GM19324 (cell line): Measurements from ENCODE around the gene SLC9A9.

ENCODE experiments used
- ATAC-seq: cut with Tn5 transposase; IDR thresholded peaks from one replicate; pipeline ENCODE4 v1.9.1; 2021; ENCODE audit warnings: mild to moderate bottlenecking, moderate library complexity; ENCODE audit not compliant: unreplicated experiment, low FRiP score

SLC9A9 gene

DNA sequence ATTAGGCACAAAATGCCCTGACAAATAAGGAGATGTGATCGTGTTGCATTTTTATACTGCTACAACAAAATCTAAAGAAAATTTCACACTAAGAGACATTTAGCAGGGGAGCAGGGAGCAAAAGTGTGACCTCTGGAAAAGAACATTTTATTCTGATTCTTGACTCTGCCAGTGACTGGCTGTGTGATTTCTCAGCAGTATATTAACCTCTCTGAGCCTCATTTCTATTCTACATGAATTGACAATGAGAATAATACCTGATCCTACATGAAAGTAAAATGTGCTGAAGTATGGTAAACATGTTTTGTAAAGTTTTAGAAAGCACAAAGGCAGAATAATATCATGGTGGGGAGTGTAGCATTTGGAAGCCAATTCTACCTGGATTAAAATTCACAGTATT lies 273.3 kb downstream of the SLC9A9 start:
- no peak for ATAC-seq

DNA sequence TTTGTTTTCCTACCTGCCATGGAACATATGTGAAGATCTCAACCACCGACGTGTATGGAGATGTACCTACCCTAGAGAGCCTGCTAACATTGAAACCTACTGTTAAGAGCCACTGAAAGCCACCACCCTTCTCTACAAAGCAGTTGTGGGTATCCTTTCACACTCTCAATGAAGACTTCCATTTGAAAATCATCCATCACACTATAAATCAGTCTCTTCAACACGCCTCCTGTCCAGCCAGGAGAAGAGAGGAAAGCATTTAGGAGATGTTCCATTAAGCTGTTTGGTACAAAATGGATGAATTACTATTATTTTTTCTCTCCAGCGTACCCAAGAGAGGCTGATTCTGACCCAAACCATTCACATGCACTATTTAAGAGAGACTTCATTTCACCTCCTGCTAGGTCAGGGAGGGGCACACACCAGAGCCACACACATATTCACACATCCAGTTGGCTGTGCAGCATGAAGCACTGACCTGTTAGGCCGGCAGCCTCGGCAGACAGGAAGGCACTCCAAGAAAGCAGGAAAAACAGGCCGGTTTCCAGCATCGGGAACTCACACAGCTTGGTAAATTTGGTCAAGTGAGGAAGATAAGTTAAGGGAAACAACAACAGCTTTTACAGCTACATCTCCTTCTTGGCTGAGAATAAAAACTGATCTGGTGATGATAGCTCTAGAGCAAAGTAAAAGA lies 274.5 kb downstream of the SLC9A9 start:
- ATAC-seq, result no peak

DNA sequence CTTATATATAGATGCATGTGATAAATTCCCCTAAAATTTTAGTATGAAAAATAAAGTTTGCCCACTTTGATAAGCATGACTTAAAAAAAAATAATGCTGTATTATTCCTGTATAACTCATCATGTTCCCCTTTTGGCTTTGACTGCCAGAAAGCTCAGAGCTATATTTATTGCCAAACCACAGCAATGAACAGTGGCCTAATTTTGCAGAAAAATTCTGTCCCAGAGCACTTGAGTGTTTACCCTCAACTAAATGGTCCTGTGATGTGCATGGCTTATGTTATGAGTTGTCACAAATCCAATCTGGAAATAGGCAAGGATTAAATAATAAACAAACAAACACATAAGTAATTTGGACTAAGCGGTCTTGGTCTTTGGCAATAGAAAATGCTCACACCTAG lies 276.7 kb downstream of the SLC9A9 start:
- no peak for ATAC-seq

DNA sequence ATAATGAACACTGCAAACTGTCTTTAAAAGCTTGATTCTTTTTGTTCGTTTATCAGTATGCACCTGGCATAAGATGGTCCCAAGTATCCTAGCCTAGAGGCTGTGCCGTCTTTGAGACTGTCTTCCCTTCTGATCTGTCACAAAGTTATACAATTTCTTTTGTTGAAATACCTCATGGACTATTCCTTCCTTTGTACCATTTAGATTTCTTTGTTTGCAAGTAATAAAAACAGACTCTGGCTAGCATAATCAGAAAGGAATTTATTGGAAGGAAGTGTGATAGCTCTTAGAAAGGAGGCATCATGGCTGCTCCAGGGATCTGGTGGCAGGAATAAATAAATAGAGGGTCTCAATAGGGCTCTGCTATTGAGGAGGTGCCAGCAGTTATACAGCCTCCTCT lies 280.4 kb downstream of the SLC9A9 start:
- no peak for ATAC-seq

DNA sequence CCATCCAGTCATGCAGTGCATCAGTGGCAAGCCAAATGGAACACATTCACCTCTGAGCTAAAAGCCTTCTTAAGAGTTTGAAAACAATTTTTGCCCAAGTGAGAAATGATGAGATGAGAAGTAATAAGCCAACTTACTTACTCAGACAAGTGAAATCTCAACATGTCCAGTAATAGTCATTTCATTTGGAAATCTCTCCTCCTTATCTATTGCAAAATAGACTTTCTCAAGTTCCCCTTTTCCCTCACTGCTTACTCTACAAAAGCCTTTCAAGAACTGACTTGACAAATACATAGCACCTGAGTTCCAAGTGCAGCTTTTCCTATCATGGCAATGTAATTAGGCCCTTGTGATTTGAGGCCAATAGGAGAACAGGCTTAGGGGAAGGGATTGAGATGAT lies 282.3 kb downstream of the SLC9A9 start:
- ATAC-seq, result no peak

DNA sequence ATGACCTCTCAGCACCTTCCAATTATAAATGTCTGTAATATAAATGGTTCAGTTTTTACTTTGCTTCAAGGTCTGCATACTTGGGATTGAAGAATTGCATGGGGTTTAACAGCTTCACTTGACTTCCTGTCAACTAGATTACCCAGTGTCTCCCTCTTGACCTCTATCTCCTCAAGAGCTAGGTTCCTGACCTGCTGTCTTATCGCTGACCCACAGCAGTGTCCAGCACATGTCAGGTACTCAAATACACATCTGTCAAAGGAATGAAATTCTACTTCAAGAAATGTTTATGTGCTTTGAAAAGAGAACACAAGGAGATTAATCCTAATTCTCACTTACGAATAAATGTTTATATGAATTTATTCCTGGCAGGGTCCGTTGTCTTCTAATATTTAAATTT lies 284.5 kb downstream of the SLC9A9 start:
- ATAC-seq, result no peak

DNA sequence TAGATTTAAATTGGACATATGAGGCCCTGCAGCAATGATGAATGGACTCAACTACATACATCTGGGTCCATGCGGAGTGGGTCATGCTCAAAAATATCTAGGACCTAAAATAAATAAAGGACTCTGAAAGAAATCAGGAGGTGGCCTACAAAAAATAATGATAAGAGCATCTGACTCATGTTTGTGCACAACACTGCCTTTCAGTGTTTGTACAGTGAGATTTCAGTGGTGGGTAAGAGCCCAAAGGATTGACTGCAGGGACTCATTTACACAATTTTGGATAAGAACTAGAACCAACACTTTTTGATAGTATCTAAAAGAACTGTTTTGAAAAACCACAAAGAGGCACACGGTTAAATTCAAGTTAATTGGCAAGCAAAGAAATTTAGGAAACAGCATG lies 285.5 kb downstream of the SLC9A9 start:
- ATAC-seq, result no peak

DNA sequence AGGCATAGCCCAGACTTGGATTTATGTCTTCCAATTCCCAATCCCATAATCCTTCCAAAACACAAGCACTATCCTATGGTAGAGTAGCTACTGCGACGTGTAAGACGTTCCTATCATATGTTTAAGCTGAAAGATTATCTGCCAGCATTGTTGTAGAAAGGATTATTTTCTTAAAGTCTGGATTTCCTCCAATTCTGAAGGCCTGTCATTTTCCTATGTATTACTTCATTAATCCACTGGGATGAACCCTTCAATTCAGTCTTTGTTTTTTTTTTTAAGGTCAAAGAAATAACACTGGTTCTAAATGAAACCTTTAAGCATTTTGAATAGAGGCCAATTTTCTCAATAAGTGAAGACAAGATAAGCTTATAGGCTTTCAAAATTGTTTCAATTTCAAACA lies 289.0 kb downstream of the SLC9A9 start:
- ATAC-seq, result no peak

DNA sequence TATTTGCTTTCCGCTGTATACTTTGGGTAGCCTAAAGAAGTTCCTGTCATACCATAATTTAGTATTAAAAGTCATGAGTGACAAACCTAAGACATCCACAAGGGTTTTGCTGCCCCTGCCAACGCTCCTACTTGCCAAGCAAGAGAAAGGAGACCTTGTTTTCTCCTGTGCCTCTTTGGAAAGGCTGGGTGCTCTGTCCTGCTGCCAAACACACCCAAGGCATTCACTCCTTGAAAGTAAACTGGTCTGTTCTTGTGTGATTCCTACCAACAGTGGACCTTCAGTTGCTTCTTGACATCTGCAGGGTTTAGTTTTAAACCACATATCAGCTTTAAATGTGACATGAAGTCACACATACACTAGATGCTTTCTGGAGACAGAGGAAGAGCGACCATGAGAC lies 295.4 kb downstream of the SLC9A9 start:
- no peak for ATAC-seq

DNA sequence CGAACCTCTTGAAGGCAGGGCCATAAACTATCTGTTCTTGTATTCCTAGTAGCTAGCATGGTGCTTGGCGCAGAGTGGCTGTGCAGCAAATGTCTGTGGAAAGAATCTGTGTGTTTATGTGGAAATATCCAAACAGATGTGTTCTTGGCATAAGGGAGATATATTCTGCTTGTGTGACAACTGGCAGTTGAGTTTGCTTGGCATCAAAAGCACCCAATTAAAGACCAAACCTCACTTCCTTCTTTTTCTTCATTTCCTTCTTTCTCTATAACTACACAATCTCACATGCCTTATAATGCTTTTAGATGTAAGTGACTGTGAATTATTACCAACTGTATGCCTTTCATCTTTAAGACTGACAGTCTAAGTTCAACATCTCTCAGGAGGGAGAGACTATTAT lies 296.5 kb downstream of the SLC9A9 start:
- no peak for ATAC-seq

DNA sequence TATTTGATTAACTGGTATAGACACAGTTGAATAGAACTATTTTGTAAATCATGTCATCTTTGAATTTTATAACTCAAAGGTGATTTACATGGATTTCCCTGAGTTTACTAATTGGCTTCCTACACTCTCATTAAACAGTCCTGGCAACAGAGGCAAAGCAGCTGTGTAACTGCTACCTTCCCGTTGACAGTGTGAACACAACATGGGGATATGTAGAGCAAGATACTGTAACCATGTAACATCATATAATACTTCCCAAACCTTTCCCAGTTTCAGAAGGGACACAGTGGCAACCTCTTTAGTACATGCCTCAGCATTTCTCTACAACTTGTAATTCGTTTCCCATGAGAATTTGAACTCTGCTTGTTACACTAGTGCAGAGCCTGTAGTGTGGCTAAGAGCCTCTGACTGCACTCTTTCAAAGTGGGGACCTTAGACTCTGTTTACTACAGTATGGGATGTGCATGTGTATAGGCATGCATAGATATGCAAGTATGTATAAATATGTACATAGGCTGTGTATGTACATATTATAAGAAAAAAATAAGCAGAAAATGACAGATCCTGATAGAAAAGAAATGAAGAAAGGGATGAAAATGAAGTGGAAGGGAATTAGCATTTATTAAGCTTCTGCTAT lies 299.3 kb downstream of the SLC9A9 start:
- ATAC-seq, result no peak

DNA sequence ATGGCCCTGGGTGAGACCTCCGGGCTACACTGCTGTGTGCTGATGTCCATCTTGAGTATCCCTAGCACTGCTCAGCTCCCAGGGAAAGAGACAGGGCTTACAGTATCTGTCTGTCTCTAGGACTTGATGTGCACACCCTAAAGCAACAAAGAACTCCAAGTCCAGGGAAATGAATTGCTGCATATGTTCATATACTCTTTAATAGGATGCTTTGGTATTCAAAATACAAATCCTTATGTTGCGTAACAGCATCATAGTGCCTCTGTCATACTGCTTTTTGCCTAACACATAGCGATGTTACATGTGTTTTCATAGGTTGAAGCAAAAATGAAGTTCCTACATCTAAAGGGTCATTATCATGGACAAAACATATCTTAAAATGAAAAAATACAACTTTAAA lies 299.9 kb downstream of the SLC9A9 start:
- ATAC-seq, result no peak

DNA sequence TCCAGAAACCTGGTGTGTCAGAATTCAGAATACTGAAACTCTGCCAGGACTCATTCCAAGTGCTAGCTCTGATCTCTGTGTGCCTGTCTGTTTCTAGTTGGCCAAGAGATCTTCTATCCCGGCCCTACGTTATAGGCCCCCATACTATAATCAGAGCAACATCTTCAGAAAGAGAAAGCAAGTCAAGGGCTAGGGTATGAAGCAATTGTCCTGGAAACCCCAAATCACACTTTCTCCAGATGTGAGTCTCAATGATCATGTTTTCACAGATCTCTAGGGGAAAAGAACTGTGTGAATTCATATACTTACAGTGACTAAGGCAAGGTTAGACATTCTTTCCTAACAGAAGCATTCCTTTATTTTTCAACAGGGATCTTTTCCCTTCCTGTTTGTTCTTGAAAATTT lies 309.7 kb downstream of the SLC9A9 start:
- ATAC-seq, result no peak

DNA sequence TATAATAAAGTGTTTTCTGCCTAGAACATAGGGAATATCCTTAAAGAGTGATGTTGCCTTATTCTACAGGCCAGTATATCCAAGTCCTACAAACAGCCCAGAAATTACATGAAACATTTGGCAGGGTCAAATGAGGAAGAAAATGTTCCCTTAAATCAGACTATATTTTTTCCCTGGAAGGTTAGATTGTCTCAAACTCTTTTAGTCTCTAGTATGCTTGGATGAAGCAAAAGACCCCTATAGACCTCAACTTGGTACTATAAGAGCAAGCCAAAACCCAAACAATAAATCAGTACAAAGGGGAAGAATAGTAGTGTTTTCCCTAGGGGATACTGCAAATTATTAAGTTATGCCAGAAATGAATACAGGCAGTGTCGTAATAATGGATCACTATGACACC lies 310.2 kb downstream of the SLC9A9 start:
- ATAC-seq, result no peak

DNA sequence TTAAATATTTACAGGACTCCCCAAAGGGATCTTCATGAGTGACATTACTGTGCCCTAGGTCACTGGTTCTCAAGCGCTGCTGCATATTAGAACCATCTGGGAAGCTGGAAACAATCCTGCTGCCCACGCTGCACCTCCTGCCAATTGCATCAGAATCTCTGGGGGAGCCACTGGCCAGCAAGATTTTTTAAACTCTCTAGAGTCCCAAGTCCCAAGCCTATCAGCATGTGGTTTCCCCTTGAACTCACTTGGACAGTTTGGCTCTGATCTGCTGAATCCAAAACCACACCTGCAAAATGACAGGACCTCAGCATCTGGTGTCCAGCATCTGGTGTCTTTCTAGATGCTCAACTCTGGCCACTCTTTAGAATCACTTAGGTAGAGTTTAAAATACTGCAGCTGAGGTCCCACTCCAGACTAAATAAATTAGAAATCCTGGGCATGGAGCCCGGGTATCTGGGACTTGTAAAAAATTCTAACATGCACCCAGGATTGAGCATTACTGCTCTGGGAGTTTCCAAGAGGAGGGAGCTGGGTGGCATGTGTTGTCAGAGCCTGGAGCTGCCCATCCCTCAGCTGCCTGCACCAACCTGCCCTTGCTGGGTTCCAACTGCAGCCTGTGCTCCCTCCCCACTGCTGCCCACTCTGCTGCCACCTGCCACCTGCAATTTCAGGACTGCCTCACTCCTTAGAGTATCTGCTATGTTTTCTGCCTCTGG lies 311.3 kb downstream of the SLC9A9 start:
- no peak for ATAC-seq

DNA sequence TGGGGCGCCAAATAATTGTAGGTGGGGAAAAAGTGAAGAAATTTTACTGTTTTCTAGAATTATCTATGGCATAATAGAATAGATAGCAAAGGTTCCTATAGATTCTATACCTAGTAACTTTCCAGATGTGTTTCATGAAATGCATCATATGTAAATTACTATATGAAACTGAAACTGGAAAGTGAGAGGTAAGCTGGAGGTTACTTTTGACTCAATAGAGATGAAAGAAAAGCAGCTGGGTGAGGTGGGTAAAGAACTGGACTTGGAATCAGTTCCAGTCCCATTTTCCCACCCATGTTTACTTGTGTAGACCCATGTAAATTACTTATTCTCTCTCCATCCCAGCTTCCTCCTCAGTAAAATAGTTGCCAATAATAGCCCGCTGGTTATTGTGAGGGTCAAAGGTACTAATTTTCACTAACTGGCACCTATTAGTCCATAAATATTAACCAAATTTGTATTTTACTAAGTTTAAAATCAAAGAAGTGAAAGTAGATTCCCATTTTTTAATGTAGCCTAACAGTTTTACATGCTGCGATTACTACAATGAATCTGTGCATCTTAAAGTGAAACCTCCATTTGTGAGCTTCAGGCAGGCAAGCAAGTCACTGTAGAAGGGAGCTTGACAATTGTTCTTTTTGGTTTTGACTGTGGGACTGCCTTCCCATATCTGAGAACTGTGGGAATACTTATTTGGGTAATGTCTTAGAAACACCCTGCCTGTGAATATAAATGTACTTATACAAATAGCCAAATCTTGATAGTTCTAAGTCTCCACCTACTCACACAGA lies 312.1 kb downstream of the SLC9A9 start:
- peak; percentile 80 for ATAC-seq

DNA sequence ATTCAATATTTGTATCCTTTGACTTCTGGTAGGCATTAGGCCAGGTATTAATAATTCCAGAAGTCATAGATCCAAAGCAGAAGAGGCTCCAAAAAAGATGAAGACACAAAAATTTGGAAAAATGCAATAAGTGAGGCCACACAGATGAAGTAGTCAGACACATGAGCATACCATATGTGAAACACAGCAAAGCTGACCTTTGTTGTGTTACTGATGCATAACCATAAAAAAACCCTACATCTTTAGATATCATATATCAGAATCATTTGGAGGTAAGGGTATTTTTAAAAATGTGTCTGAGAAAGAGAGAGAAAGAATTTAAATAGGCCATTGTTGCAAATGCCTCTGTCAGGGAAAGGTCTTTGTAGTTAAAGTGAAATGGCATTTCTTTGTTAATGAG lies 314.9 kb downstream of the SLC9A9 start:
- no peak for ATAC-seq

DNA sequence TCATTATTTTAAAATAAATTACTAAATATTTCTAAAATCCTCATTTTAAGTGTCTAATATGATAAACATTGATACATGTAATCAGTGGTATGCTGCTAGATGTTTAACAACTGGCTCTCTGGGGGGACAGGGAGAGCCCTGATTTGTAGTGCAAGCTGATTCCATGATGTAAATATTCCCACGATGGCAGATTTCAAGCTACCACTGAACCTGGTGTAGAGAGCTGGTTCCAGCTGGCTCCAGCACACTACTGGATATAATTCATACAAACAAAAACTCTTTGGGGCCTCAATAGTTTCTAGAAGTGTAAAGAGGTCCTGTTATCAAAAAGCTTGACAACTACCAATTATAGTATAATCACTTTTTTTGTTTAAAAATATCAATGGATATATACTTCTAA lies 316.2 kb downstream of the SLC9A9 start:
- no peak for ATAC-seq

DNA sequence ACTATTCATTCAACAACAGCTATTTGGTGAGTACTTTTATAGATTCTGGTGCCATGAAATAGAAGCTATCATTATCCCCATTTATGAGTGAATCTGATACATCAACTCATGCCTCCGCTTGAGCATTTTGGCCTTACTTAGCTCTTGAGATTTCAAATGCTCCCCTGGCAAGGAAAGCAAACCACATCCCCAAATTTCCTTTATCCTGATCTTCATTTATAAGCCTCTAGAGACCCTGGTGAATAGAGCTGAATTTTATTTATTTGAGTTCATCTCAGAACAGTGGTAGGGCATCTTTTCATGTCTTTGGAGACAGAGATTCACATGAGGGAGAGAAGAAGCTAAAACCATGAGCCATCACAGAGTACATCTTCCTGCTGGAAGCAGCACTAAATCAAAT lies 317.2 kb downstream of the SLC9A9 start:
- ATAC-seq, result no peak

DNA sequence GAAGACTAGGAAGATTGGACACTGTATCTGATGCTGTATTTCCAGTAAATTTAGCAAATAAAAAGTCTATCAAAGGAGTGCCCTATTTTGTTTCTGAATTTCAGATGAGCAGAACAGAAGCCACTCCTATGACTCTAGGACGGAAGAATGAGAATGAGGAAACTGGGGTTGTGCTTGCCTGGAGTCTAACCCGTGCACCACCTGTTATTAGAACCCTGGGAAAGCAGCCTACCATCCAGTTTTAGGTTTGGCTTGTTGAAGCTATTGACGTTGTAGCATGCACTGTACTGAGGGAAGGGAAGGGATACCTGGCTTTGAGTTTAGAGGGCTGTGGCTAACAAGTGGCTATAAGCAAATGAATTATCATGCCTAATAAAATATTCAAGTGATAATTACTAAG lies 318.5 kb downstream of the SLC9A9 start:
- no peak for ATAC-seq

DNA sequence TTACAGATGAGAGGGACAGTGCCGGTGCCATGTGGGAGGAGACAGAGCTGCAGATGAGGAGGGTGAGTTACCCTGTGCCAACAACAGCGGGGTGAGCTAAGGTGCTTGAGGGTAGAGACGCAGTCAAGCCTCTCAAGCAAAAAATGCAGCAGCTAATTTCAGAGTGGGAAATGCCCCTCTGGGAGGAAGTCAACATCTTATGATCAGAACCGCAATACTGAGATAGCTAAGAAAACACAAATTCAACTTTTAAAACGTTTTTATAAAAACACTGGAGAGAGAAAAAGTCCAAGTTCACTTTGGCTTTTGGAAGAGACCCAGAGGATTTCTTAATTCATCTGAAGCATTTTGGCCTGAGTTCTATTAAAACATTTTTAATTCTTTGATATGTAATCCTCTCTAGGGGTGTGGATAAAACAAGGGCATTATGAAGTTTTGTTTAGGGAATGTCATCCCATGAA lies 319.2 kb downstream of the SLC9A9 start:
- ATAC-seq, result peak; percentile 68
